Vagina (tissue), 2 donors: ENCODE results near the gene PKD1L1.

ENCODE experiments used
- POLR2A ChIP-seq, 2 donors: fragments of 450-650 bp; IDR thresholded peaks; one replicate each; pipeline ENCODE4 v1.6.1; 2017; ENCODE audit warnings: antibody characterized with exemption in 2 of 2, mild to moderate bottlenecking in 2 of 2, moderate library complexity in 2 of 2
- TF ChIP-seq, protein P1 (sequence below), 3 experiments: fragments of 450-650 bp in 2 of 3; fragments of 200-600 bp in 1 of 3; sonication (generic) in 1 of 3; IDR thresholded peaks; one replicate each; pipeline ENCODE4 v1.5.1; 2017 to 2019; ENCODE audit warnings: antibody characterized with exemption in 3 of 3, mild to moderate bottlenecking in 2 of 3, moderate library complexity in 2 of 3

GRCh38 chr7:47804767-47805545 lies 143.3 kb downstream of the PKD1L1 start:
- TF ChIP-seq, protein P1, sequence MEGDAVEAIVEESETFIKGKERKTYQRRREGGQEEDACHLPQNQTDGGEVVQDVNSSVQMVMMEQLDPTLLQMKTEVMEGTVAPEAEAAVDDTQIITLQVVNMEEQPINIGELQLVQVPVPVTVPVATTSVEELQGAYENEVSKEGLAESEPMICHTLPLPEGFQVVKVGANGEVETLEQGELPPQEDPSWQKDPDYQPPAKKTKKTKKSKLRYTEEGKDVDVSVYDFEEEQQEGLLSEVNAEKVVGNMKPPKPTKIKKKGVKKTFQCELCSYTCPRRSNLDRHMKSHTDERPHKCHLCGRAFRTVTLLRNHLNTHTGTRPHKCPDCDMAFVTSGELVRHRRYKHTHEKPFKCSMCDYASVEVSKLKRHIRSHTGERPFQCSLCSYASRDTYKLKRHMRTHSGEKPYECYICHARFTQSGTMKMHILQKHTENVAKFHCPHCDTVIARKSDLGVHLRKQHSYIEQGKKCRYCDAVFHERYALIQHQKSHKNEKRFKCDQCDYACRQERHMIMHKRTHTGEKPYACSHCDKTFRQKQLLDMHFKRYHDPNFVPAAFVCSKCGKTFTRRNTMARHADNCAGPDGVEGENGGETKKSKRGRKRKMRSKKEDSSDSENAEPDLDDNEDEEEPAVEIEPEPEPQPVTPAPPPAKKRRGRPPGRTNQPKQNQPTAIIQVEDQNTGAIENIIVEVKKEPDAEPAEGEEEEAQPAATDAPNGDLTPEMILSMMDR (IDR thresholded peaks at IDR 0.05), result no peak
- no peak for TF ChIP-seq POLR2A (IDR thresholded peaks at IDR 0.05)
